GM23338 (cell line): ENCODE measurements around the gene NECTIN1. TPM values are rescaled to one million over a fixed set of nuclear protein-coding genes. Genes with fewer than 3 reads are reported as not detected.
A peak's percentile ranks its signal among the peaks of the same experiment; 100 is the strongest.

Experiments used
- ATAC-seq: fragments of 200-7000 bp; cut with Tn5 transposase; 3 replicates; pipeline ENCODE4 v1.9.1; 2020
- DNase-seq: peaks from one replicate; pipeline ENCODE4 v3.0.0-alpha.2; 2015; ENCODE audit warnings: low spot score
- H2AFZ ChIP-seq: fragments of 200-600 bp; sonication (generic); 2 replicates; pipeline ENCODE4 v1.8.0; 2016; ENCODE audit warnings: antibody characterized with exemption, mild to moderate bottlenecking, moderate library complexity
- H3F3A ChIP-seq: fragments of 200-600 bp; sonication (generic); replicated peaks from 2 replicates; pipeline ENCODE4 v1.8.0; 2017; ENCODE audit warnings: antibody characterized with exemption, mixed run types, low read depth
- H3K27ac ChIP-seq: fragments of 200-600 bp; sonication (generic); 2 replicates; pipeline ENCODE4 v1.6.1; 2016; ENCODE audit warnings: low read depth
- H3K27me3 ChIP-seq: fragments of 200-600 bp; sonication (generic); 2 replicates; pipeline ENCODE4 v1.8.0; 2016; ENCODE audit warnings: mild to moderate bottlenecking, mixed run types, moderate library complexity; ENCODE audit not compliant: insufficient read depth
- H3K36me3 ChIP-seq: fragments of 200-600 bp; sonication (generic); 2 replicates; pipeline ENCODE4 v1.8.0; 2016; ENCODE audit warnings: mild to moderate bottlenecking; ENCODE audit not compliant: insufficient read depth
- H3K4me1 ChIP-seq: fragments of 200-600 bp; sonication (generic); 2 replicates; pipeline ENCODE4 v1.8.0; 2016; ENCODE audit warnings: mild to moderate bottlenecking, moderate library complexity; ENCODE audit not compliant: insufficient read depth
- H3K4me2 ChIP-seq: fragments of 200-600 bp; sonication (generic); 2 replicates; pipeline ENCODE4 v1.7.1; 2017; ENCODE audit warnings: mixed run types
- H3K4me3 ChIP-seq: fragments of 200-600 bp; sonication (generic); 2 replicates; pipeline ENCODE4 v1.6.1; 2016; ENCODE audit warnings: mixed run types
- H3K79me2 ChIP-seq: fragments of 200-600 bp; sonication (generic); replicated peaks from 2 replicates; pipeline ENCODE4 v1.8.0; 2017; ENCODE audit warnings: mild to moderate bottlenecking; ENCODE audit not compliant: insufficient read depth
- H3K9me2 ChIP-seq: fragments of 200-600 bp; sonication (generic); 2 replicates; pipeline ENCODE4 v1.8.0; 2017; ENCODE audit not compliant: insufficient read depth
- H4K20me1 ChIP-seq: fragments of 200-600 bp; sonication (generic); replicated peaks from 2 replicates; pipeline ENCODE4 v1.8.0; 2017; ENCODE audit warnings: mild to moderate bottlenecking; ENCODE audit not compliant: insufficient read depth
- H3K27ac Mint-ChIP-seq: 2 replicates; pipeline ENCODE4 v1.8.0; 2020; ENCODE audit warnings: inconsistent platforms, mild to moderate bottlenecking, moderate library complexity, mixed read lengths
- H3K27me3 Mint-ChIP-seq: 3 replicates; pipeline ENCODE4 v1.8.0; 2022; ENCODE audit warnings: low read depth, mild to moderate bottlenecking, moderate library complexity, mixed read lengths, inconsistent platforms; ENCODE audit not compliant: insufficient read depth, poor library complexity
- H3K36me3 Mint-ChIP-seq: 3 replicates; pipeline ENCODE4 v1.8.0; 2021; ENCODE audit warnings: low read depth, mild to moderate bottlenecking, inconsistent platforms, moderate library complexity, mixed read lengths
- H3K4me1 Mint-ChIP-seq: 3 replicates; pipeline ENCODE4 v1.8.0; 2020; ENCODE audit warnings: mild to moderate bottlenecking, inconsistent platforms, mixed read lengths
- H3K4me3 Mint-ChIP-seq: 3 replicates; pipeline ENCODE4 v1.8.0; 2021; ENCODE audit warnings: moderate library complexity, mild to moderate bottlenecking, inconsistent platforms, mixed read lengths
- H3K9me3 Mint-ChIP-seq: 3 replicates; pipeline ENCODE4 v1.8.0; 2020; ENCODE audit warnings: moderate library complexity, mild to moderate bottlenecking, inconsistent platforms, mixed read lengths
- CREB1 ChIP-seq: fragments of 250-450 bp; sonication (Bioruptor Pico); IDR thresholded peaks from 2 replicates; pipeline ENCODE4 v1.5.0; 2020; ENCODE audit warnings: low read depth, mild to moderate bottlenecking, moderate library complexity
- EZH2 ChIP-seq: fragments of 200-600 bp; sonication (generic); IDR thresholded peaks from one replicate; pipeline ENCODE4 v1.8.0; 2017; ENCODE audit warnings: antibody characterized with exemption, mild to moderate bottlenecking, low read depth; ENCODE audit not compliant: unreplicated experiment
- EZH2phosphoT487 ChIP-seq: fragments of 200-600 bp; sonication (generic); IDR thresholded peaks from one replicate; pipeline ENCODE4 v1.8.1; 2018; ENCODE audit warnings: antibody characterized with exemption; ENCODE audit not compliant: unreplicated experiment
- JUNB ChIP-seq: IDR thresholded peaks from one replicate; pipeline ENCODE4 v1.6.1; 2016; ENCODE audit warnings: antibody characterized with exemption; ENCODE audit not compliant: unreplicated experiment
- NANOG ChIP-seq: IDR thresholded peaks from 2 replicates; pipeline ENCODE4 v1.6.1; 2016; ENCODE audit warnings: antibody characterized with exemption, borderline replicate concordance
- POLR2AphosphoS5 ChIP-seq: IDR thresholded peaks from 2 replicates; pipeline ENCODE4 v1.6.1; 2016; ENCODE audit warnings: antibody characterized with exemption, low read depth
- STAT1 ChIP-seq: IDR thresholded peaks from one replicate; pipeline ENCODE4 v1.6.1; 2016; ENCODE audit warnings: antibody characterized with exemption; ENCODE audit not compliant: unreplicated experiment
- ZNF114 ChIP-seq: fragments of 250-450 bp; sonication (Bioruptor Pico); IDR thresholded peaks from 2 replicates; pipeline ENCODE4 v1.5.0; 2020; ENCODE audit warnings: mild to moderate bottlenecking, moderate library complexity
- ZNF331 ChIP-seq: fragments of 250-450 bp; sonication (Bioruptor Pico); IDR thresholded peaks from 2 replicates; pipeline ENCODE4 v1.5.0; 2020; ENCODE audit warnings: low read depth, mild to moderate bottlenecking, moderate library complexity
- polyA plus RNA-seq: library from polyadenylated mRNA; unstranded; fragments of >200 nt; fragmentation: Nextera tagmentation; extraction: Ambion mirVana; gene quantifications from 2 replicates; pipeline ENCODE4 v1.2.1, GENCODE V29; 2016
- total RNA-seq: library from RNA; depleted of rRNA; stranded (reverse); fragments of >200 nt; shearing (Covaris generic); gene quantifications from 2 replicates; pipeline ENCODE4 v1.2.3, GENCODE V29; 2014
- TF ChIP-seq, protein P1 (sequence below), 2 experiments: fragments of 200-600 bp in 1 of 2; sonication (generic) in 1 of 2; conservative IDR thresholded peaks; 2 replicates each; pipeline versions ENCODE4 v1.5.1 to v1.6.1; 2016 to 2017; ENCODE audit warnings: antibody characterized with exemption in 2 of 2, low read depth in 2 of 2, mild to moderate bottlenecking in 2 of 2, moderate library complexity in 1 of 2
- TF ChIP-seq, protein P2 (sequence below): IDR thresholded peaks from one replicate; pipeline ENCODE4 v1.6.1; 2018; ENCODE audit warnings: antibody characterized with exemption; ENCODE audit not compliant: unreplicated experiment
- TF ChIP-seq, protein P3 (sequence below): fragments of 250-450 bp; sonication (Bioruptor Pico); IDR thresholded peaks from 2 replicates; pipeline ENCODE4 v1.5.0; 2020; ENCODE audit warnings: mild to moderate bottlenecking, moderate library complexity
- TF ChIP-seq, protein P4 (sequence below): IDR thresholded peaks from 2 replicates; pipeline ENCODE4 v1.6.1; 2016; ENCODE audit warnings: antibody characterized with exemption

NECTIN1 gene
- total and polyA plus RNA-seq, 2 experiments from 2014 or later: 18.7 to 56.3 TPM

DNA sequence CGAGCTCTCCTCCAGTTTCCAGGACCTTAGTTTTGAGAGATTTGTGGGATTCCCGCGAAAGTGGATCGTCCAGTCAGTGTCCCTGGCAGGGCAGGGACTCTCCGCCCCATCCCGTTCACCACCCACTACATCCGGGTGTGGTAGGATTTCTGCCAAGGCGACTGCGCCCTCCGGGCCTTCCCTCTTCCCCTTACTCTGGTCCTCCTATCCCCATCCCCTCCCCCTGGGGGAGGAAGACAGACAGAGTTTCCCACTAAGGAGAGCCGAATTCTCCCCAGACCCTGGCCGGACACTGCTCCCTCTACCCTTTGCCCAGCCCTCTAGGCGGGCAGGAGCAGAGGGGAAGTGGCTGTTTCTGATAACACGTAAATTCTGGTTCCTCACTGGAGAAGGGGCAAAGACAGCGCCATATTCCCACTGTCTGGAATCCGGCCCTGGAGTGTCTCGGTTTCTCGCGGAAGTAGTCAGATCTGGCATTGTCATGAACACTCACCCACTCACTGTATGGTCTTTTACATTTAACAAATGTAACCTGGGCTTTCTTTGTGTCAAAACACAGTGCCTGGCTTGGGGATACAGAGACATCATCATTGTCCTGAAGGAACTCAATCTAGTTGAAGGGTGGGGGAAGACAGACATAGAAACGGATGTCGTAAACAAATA lies 1.1 kb upstream of the NECTIN1 start:
- Histone ChIP-seq H3K27ac (no peak overlapping the region), H3K4me2 (peak overlapping the region; percentile 97), H4K20me1 (peaks cover 1% of the 10 kb centered on the region; the same call in 1 of the 2 replicates), H3K79me2 (peaks cover 30% of the 10 kb centered on the region), H2AFZ (peak overlapping the region; percentile 97), H3K27me3 (no peaks in the 10 kb centered on the region), H3F3A (0 out of 2 replicates have a peak, but pooled peaks cover 4% of the 10 kb centered on the region), H3K9me2 (no peaks in the 10 kb centered on the region), H3K36me3 (no peaks in the 10 kb centered on the region), H3K4me1 (peaks cover 19% of the 10 kb centered on the region), H3K4me3 (peak overlapping the region; percentile 96)
- TF ChIP-seq STAT1 (no peak), ZNF331 (CRISPR knock-in tag) (no peak), POLR2AphosphoS5 (no peak), EZH2 (no peak), JUNB (no peak), EZH2phosphoT487 (no peak), CREB1 (CRISPR knock-in tag) (no peak), NANOG (no peak), ZNF114 (CRISPR knock-in tag) (no peak)
- TF ChIP-seq, protein P1, sequence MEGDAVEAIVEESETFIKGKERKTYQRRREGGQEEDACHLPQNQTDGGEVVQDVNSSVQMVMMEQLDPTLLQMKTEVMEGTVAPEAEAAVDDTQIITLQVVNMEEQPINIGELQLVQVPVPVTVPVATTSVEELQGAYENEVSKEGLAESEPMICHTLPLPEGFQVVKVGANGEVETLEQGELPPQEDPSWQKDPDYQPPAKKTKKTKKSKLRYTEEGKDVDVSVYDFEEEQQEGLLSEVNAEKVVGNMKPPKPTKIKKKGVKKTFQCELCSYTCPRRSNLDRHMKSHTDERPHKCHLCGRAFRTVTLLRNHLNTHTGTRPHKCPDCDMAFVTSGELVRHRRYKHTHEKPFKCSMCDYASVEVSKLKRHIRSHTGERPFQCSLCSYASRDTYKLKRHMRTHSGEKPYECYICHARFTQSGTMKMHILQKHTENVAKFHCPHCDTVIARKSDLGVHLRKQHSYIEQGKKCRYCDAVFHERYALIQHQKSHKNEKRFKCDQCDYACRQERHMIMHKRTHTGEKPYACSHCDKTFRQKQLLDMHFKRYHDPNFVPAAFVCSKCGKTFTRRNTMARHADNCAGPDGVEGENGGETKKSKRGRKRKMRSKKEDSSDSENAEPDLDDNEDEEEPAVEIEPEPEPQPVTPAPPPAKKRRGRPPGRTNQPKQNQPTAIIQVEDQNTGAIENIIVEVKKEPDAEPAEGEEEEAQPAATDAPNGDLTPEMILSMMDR (conservative IDR thresholded peaks at IDR 0.05; ENCODE audit: low read depth in 2 of 2): no peak
- TF ChIP-seq, protein P2, sequence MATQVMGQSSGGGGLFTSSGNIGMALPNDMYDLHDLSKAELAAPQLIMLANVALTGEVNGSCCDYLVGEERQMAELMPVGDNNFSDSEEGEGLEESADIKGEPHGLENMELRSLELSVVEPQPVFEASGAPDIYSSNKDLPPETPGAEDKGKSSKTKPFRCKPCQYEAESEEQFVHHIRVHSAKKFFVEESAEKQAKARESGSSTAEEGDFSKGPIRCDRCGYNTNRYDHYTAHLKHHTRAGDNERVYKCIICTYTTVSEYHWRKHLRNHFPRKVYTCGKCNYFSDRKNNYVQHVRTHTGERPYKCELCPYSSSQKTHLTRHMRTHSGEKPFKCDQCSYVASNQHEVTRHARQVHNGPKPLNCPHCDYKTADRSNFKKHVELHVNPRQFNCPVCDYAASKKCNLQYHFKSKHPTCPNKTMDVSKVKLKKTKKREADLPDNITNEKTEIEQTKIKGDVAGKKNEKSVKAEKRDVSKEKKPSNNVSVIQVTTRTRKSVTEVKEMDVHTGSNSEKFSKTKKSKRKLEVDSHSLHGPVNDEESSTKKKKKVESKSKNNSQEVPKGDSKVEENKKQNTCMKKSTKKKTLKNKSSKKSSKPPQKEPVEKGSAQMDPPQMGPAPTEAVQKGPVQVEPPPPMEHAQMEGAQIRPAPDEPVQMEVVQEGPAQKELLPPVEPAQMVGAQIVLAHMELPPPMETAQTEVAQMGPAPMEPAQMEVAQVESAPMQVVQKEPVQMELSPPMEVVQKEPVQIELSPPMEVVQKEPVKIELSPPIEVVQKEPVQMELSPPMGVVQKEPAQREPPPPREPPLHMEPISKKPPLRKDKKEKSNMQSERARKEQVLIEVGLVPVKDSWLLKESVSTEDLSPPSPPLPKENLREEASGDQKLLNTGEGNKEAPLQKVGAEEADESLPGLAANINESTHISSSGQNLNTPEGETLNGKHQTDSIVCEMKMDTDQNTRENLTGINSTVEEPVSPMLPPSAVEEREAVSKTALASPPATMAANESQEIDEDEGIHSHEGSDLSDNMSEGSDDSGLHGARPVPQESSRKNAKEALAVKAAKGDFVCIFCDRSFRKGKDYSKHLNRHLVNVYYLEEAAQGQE: no peak
- TF ChIP-seq, protein P3, sequence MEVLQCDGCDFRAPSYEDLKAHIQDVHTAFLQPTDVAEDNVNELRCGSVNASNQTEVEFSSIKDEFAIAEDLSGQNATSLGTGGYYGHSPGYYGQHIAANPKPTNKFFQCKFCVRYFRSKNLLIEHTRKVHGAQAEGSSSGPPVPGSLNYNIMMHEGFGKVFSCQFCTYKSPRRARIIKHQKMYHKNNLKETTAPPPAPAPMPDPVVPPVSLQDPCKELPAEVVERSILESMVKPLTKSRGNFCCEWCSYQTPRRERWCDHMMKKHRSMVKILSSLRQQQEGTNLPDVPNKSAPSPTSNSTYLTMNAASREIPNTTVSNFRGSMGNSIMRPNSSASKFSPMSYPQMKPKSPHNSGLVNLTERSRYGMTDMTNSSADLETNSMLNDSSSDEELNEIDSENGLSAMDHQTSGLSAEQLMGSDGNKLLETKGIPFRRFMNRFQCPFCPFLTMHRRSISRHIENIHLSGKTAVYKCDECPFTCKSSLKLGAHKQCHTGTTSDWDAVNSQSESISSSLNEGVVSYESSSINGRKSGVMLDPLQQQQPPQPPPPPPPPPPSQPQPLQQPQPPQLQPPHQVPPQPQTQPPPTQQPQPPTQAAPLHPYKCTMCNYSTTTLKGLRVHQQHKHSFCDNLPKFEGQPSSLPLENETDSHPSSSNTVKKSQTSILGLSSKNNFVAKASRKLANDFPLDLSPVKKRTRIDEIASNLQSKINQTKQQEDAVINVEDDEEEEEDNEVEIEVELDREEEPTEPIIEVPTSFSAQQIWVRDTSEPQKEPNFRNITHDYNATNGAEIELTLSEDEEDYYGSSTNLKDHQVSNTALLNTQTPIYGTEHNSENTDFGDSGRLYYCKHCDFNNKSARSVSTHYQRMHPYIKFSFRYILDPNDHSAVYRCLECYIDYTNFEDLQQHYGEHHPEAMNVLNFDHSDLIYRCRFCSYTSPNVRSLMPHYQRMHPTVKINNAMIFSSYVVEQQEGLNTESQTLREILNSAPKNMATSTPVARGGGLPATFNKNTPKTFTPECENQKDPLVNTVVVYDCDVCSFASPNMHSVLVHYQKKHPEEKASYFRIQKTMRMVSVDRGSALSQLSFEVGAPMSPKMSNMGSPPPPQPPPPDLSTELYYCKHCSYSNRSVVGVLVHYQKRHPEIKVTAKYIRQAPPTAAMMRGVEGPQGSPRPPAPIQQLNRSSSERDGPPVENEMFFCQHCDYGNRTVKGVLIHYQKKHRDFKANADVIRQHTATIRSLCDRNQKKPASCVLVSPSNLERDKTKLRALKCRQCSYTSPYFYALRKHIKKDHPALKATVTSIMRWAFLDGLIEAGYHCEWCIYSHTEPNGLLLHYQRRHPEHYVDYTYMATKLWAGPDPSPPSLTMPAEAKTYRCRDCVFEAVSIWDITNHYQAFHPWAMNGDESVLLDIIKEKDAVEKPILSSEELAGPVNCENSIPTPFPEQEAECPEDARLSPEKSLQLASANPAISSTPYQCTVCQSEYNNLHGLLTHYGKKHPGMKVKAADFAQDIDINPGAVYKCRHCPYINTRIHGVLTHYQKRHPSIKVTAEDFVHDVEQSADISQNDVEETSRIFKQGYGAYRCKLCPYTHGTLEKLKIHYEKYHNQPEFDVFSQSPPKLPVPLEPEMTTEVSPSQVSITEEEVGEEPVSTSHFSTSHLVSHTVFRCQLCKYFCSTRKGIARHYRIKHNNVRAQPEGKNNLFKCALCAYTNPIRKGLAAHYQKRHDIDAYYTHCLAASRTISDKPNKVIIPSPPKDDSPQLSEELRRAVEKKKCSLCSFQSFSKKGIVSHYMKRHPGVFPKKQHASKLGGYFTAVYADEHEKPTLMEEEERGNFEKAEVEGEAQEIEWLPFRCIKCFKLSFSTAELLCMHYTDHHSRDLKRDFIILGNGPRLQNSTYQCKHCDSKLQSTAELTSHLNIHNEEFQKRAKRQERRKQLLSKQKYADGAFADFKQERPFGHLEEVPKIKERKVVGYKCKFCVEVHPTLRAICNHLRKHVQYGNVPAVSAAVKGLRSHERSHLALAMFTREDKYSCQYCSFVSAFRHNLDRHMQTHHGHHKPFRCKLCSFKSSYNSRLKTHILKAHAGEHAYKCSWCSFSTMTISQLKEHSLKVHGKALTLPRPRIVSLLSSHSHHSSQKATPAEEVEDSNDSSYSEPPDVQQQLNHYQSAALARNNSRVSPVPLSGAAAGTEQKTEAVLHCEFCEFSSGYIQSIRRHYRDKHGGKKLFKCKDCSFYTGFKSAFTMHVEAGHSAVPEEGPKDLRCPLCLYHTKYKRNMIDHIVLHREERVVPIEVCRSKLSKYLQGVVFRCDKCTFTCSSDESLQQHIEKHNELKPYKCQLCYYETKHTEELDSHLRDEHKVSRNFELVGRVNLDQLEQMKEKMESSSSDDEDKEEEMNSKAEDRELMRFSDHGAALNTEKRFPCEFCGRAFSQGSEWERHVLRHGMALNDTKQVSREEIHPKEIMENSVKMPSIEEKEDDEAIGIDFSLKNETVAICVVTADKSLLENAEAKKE: no peak
- TF ChIP-seq, protein P4, sequence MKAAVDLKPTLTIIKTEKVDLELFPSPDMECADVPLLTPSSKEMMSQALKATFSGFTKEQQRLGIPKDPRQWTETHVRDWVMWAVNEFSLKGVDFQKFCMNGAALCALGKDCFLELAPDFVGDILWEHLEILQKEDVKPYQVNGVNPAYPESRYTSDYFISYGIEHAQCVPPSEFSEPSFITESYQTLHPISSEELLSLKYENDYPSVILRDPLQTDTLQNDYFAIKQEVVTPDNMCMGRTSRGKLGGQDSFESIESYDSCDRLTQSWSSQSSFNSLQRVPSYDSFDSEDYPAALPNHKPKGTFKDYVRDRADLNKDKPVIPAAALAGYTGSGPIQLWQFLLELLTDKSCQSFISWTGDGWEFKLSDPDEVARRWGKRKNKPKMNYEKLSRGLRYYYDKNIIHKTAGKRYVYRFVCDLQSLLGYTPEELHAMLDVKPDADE: no peak
- Mint-ChIP-seq H3K27ac (no peak overlapping the region), H3K36me3 (peaks cover 9% of the 10 kb centered on the region; the same call in 2 of the 3 replicates), H3K4me1 (peaks cover 27% of the 10 kb centered on the region), H3K27me3 (peaks cover 15% of the 10 kb centered on the region), H3K4me3 (peak overlapping the region; percentile 98), H3K9me3 (no peaks in the 10 kb centered on the region)
- ATAC-seq: peak; percentile 21
- DNase-seq: peak; percentile 60
